Astrocyte (in vitro differentiated cells and primary cell): ENCODE results near the gene KBTBD13.

Experiments used
- EZH2 ChIP-seq: IDR thresholded peaks from 2 replicates; pipeline ENCODE4 v1.6.1; 2012; ENCODE audit warnings: mild to moderate bottlenecking, low read length, inconsistent platforms; ENCODE audit not compliant: insufficient read depth
- TF ChIP-seq, protein P1 (sequence below): IDR thresholded peaks from 2 replicates; pipeline ENCODE4 v1.5.1; 2011; ENCODE audit warnings: low read depth, mild to moderate bottlenecking, inconsistent platforms, low read length, moderate library complexity; ENCODE audit not compliant: insufficient read depth

DNA sequence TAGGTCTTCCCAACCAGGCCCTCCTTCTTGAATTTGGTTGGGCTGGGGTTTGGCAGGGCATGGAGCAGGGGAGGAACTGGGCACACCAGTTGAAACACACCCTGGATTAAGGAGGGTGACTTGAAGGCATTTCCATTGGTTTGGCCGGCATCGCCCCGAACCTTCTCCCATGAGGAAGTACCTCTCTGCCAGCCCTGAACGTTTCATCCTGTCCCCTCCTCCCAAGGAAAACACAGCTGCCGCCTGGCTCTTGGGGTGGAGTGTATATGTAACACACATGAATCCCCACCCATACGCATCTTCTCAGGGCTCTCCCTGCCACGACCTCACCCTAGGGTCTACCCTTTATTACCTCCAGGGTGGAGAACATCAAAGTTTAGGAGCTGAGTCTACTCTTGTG is 23.9 kb downstream of the KBTBD13 start:
- TF ChIP-seq, protein P1, sequence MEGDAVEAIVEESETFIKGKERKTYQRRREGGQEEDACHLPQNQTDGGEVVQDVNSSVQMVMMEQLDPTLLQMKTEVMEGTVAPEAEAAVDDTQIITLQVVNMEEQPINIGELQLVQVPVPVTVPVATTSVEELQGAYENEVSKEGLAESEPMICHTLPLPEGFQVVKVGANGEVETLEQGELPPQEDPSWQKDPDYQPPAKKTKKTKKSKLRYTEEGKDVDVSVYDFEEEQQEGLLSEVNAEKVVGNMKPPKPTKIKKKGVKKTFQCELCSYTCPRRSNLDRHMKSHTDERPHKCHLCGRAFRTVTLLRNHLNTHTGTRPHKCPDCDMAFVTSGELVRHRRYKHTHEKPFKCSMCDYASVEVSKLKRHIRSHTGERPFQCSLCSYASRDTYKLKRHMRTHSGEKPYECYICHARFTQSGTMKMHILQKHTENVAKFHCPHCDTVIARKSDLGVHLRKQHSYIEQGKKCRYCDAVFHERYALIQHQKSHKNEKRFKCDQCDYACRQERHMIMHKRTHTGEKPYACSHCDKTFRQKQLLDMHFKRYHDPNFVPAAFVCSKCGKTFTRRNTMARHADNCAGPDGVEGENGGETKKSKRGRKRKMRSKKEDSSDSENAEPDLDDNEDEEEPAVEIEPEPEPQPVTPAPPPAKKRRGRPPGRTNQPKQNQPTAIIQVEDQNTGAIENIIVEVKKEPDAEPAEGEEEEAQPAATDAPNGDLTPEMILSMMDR: no peak
- TF ChIP-seq EZH2: no peak
